B cell (primary cell): Measurements from ENCODE around the gene PROC. TPM values are rescaled to one million over a fixed set of nuclear protein-coding genes. Genes with fewer than 3 reads are reported as not detected.

ENCODE experiments used
- ATAC-seq: fragments of 200-7000 bp; cut with Tn5 transposase; one replicate; pipeline ENCODE4 v1.10.0; 2021; ENCODE audit warnings: low read depth, mild to moderate bottlenecking, moderate number of reproducible peaks, moderate library complexity
- CTCF ChIA-PET: fragments of 350-600 bp; sonication (Branson Sonifier 250); formaldehyde crosslinking; loops from one replicate; lab custom pipeline; 2021; ENCODE audit warnings: antibody characterized with exemption, inconsistent platforms; lab: Charles Lee
- POLR2A ChIA-PET: fragments of 350-600 bp; sonication (Branson Sonifier 250); formaldehyde crosslinking; loops from one replicate; lab custom pipeline; 2021; ENCODE audit warnings: antibody characterized with exemption; lab: Charles Lee
- DNase-seq: peaks from one replicate; pipeline ENCODE4 v3.0.0; 2013
- H2AFZ ChIP-seq: 2 replicates; pipeline ENCODE4 v1.6.1; 2012; ENCODE audit warnings: mild to moderate bottlenecking, low read depth, low read length; ENCODE audit not compliant: insufficient read depth, poor library complexity, severe bottlenecking
- H3K27ac ChIP-seq, 2 donors: 1 replicate in 1 of 2; 2 replicates in 1 of 2; pipeline ENCODE4 v1.5.1; 2012 to 2013; ENCODE audit warnings: low read length in 2 of 2, mild to moderate bottlenecking in 2 of 2, moderate library complexity in 1 of 2
- H3K27me3 ChIP-seq, 4 experiments: fragments of 200-600 bp in 1 of 4; sonication (generic) in 1 of 4; replicated peaks in 1 of 4; 1 replicate in 2 of 4; 2 replicates in 2 of 4; pipeline versions ENCODE4 v1.6.1 to v1.7.0; 2013 to 2016; ENCODE audit warnings: low read length in 3 of 4, mild to moderate bottlenecking in 2 of 4, mixed read lengths in 1 of 4, moderate library complexity in 1 of 4; ENCODE audit not compliant: insufficient read depth in 4 of 4, control insufficient read depth in 3 of 4; ENCODE audit errors: control extremely low read depth in 1 of 4
- H3K36me3 ChIP-seq, 2 experiments: replicated peaks in 1 of 2; 1 replicate in 1 of 2; 2 replicates in 1 of 2; pipeline versions ENCODE4 v1.6.1 to v1.7.1; 2013; ENCODE audit warnings: low read length in 1 of 2; ENCODE audit not compliant: insufficient read depth in 2 of 2, control insufficient read depth in 1 of 2; ENCODE audit errors: control extremely low read depth in 1 of 2, extremely low read depth in 1 of 2
- H3K4me1 ChIP-seq, 2 donors: fragments of 200-600 bp in 1 of 2; sonication (generic) in 1 of 2; 1 replicate in 1 of 2; 2 replicates in 1 of 2; pipeline versions ENCODE4 v1.5.1 to v1.6.1; 2013 to 2017; ENCODE audit warnings: low read length in 2 of 2; ENCODE audit not compliant: control insufficient read depth in 2 of 2, insufficient read depth in 2 of 2
- H3K4me2 ChIP-seq: replicated peaks from 2 replicates; pipeline ENCODE3; 2012; ENCODE audit warnings: mild to moderate bottlenecking, low read depth, low read length; ENCODE audit not compliant: poor library complexity, severe bottlenecking
- H3K4me3 ChIP-seq, 5 experiments: fragments of 200-600 bp in 1 of 5; sonication (generic) in 1 of 5; 1 replicate in 3 of 5; 2 replicates in 2 of 5; pipeline versions ENCODE4 v1.5.1 to v1.7.0; 2011 to 2016; ENCODE audit warnings: low read length in 4 of 5, mild to moderate bottlenecking in 4 of 5, low read depth in 2 of 5, control low read depth in 1 of 5, moderate library complexity in 1 of 5; ENCODE audit not compliant: insufficient read depth in 1 of 5; ENCODE audit errors: control extremely low read depth in 1 of 5, extremely low read depth in 1 of 5
- H3K79me2 ChIP-seq: fragments of 200-600 bp; sonication (generic); one replicate; pipeline ENCODE4 v1.6.0; 2016; ENCODE audit warnings: low read length; ENCODE audit not compliant: control insufficient read depth, insufficient read depth
- H3K9ac ChIP-seq: fragments of 200-600 bp; sonication (generic); 2 replicates; pipeline ENCODE4 v1.6.1; 2017; ENCODE audit warnings: mild to moderate bottlenecking, low read length, moderate library complexity
- H3K9me3 ChIP-seq, 3 donors: one replicate each; pipeline versions ENCODE4 v1.6.1 to v1.7.1; 2013; ENCODE audit warnings: low read length in 2 of 3; ENCODE audit not compliant: control insufficient read depth in 2 of 3, insufficient read depth in 1 of 3; ENCODE audit errors: control extremely low read depth in 1 of 3
- H4K20me1 ChIP-seq: 2 replicates; pipeline ENCODE4 v1.6.0; 2012; ENCODE audit warnings: mild to moderate bottlenecking, low read length; ENCODE audit not compliant: insufficient read depth, control insufficient read depth, poor library complexity, severe bottlenecking
- H3K27ac Mint-ChIP-seq: one replicate; pipeline ENCODE4 v1.8.0; 2021; ENCODE audit warnings: mixed read lengths
- H3K27me3 Mint-ChIP-seq: one replicate; pipeline ENCODE4 v1.8.0; 2021; ENCODE audit warnings: mixed read lengths
- H3K4me1 Mint-ChIP-seq: one replicate; pipeline ENCODE4 v1.8.0; 2021; ENCODE audit warnings: mixed read lengths
- H3K4me3 Mint-ChIP-seq: one replicate; pipeline ENCODE4 v1.8.0; 2021; ENCODE audit warnings: mixed read lengths
- H3K9me3 Mint-ChIP-seq: one replicate; pipeline ENCODE4 v1.8.0; 2022; ENCODE audit warnings: mixed read lengths; ENCODE audit not compliant: insufficient read depth
- CTCF ChIP-seq: fragments of 200-600 bp; IDR thresholded peaks from one replicate; pipeline ENCODE4 v1.8.0; 2022; ENCODE audit warnings: antibody characterized with exemption, mild to moderate bottlenecking
- EZH2 ChIP-seq: IDR thresholded peaks from 2 replicates; pipeline ENCODE4 v1.6.1; 2012; ENCODE audit warnings: borderline replicate concordance, low read depth, mild to moderate bottlenecking, moderate library complexity, low read length; ENCODE audit not compliant: insufficient read depth, poor library complexity, severe bottlenecking
- WGBS: methylation state at CpG from one replicate; pipeline ENCODE4 v1.1.5; 2013; ENCODE audit warnings: missing lambda C conversion rate; ENCODE audit not compliant: insufficient coverage; 5-methylcytosine and 5-hydroxymethylcytosine counted together
- intact Hi-C: fragments of 100-400 bp; cut with micrococcal nuclease; formaldehyde crosslinking; loops from one replicate; pipeline ENCODE4 v1.10.0; 2022
- polyA plus RNA-seq: library from polyadenylated mRNA; depleted of rRNA; stranded (reverse); fragments of >200 nt; gene quantifications from 2 replicates; pipeline ENCODE4 v1.2.3, GENCODE V29; 2012
- total RNA-seq, 2 donors: library from RNA; stranded (reverse); fragments of 120-200 nt in 1 of 2; gene quantifications; 1 replicate in 1 of 2; 2 replicates in 1 of 2; pipeline versions ENCODE4 v1.2.3 to v1.2.4, GENCODE V29; 2013 to 2022

PROC gene
- total and polyA plus RNA-seq, 2 donors (not counting 1 experiment from before 2014, with no cell fraction given) = 0.40 TPM; not detected in 1

GRCh38 chr2:127464470-127465257, 46.4 kb downstream of the PROC start:
- intact Hi-C loops = no loop called here
- H3K36me3 ChIP-seq = no peaks in the 10 kb centered on the region
- DNase-seq (no peak), ATAC-seq (no peak)
- no peaks in the 10 kb centered on the region for H3K4me1 Mint-ChIP-seq
- H3K27me3 ChIP-seq = no peaks in the 10 kb centered on the region
- H3K9me3 ChIP-seq = no peaks in the 10 kb centered on the region
- no peak overlapping the region for H3K9ac ChIP-seq
- H3K79me2 ChIP-seq = no peaks in the 10 kb centered on the region
- ChIA-PET POLR2A (no interaction called here), CTCF (interaction anchor here (0.6 kb wide), 1 partner anchor 145 kb away, joined by 3 read pairs; no protein-coding TSS in a partner anchor)
- no peak overlapping the region for H3K4me2 ChIP-seq
- no peak overlapping the region for H3K4me3 ChIP-seq
- no peak overlapping the region for H3K27ac ChIP-seq
- H4K20me1 ChIP-seq = no peaks in the 10 kb centered on the region
- 93% methylated on average over 1 of the region's 7 CpGs for WGBS
- H3K27ac Mint-ChIP-seq = no peak overlapping the region
- no peak overlapping the region for H2AFZ ChIP-seq
- H3K27me3 Mint-ChIP-seq = no peaks in the 10 kb centered on the region
- H3K4me1 ChIP-seq = no peaks in the 10 kb centered on the region
- H3K9me3 Mint-ChIP-seq = no peaks in the 10 kb centered on the region
- no peak for TF ChIP-seq CTCF
- TF ChIP-seq EZH2 = no peak
- H3K4me3 Mint-ChIP-seq = no peak overlapping the region

GRCh38 chr2:127465258-127465657, 47.0 kb downstream of the PROC start:
- Histone ChIP-seq H3K9ac (no peak overlapping the region), H4K20me1 (no peaks in the 10 kb centered on the region), H3K36me3 (no peaks in the 10 kb centered on the region), H2AFZ (no peak overlapping the region), H3K4me2 (no peak overlapping the region), H3K4me3 (no peak overlapping the region), H3K27ac (no peak overlapping the region), H3K27me3 (no peaks in the 10 kb centered on the region), H3K79me2 (no peaks in the 10 kb centered on the region), H3K9me3 (no peaks in the 10 kb centered on the region), H3K4me1 (no peaks in the 10 kb centered on the region)
- intact Hi-C loops = no loop called here
- Mint-ChIP-seq H3K4me1 (no peaks in the 10 kb centered on the region), H3K27me3 (no peaks in the 10 kb centered on the region), H3K4me3 (no peak overlapping the region), H3K27ac (no peak overlapping the region), H3K9me3 (no peaks in the 10 kb centered on the region)
- WGBS = no CpG with 5 or more reads among the region's 4 CpGs
- DNase-seq = no peak
- TF ChIP-seq CTCF (no peak), EZH2 (no peak)
- POLR2A ChIA-PET = no interaction called here
- CTCF ChIA-PET = interaction anchor here (3.5 kb wide), 1 partner anchor 14 kb away, joined by 16 read pairs; no protein-coding TSS in a partner anchor
- ATAC-seq = no peak
